Lower leg skin (tissue), 3 donors: Measurements from ENCODE around the gene SUSD4.

Source experiments
- CTCF ChIP-seq, 3 donors: fragments of 450-650 bp; IDR thresholded peaks; one replicate each; pipeline ENCODE4 v1.5.1; 2016; ENCODE audit warnings: antibody characterized with exemption in 3 of 3, mild to moderate bottlenecking in 3 of 3, moderate library complexity in 2 of 3
- POLR2A ChIP-seq, 2 donors: fragments of 450-650 bp; IDR thresholded peaks; one replicate each; pipeline ENCODE4 v1.6.1; 2016 to 2017; ENCODE audit warnings: antibody characterized with exemption in 2 of 2, mild to moderate bottlenecking in 1 of 2, moderate library complexity in 1 of 2

- no peak for TF ChIP-seq CTCF (IDR thresholded peaks at IDR 0.05)
- no peak for TF ChIP-seq POLR2A (IDR thresholded peaks at IDR 0.05)
Observed at GRCh38 chr1:223231011-223231572, 132.9 kb downstream of the SUSD4 start.
